SU-DHL-6 (cell line): ENCODE results near the gene OPHN1.
"Not testable (repeated sequence)": the region's sequence is repeated elsewhere in the genome, so short reads cannot be mapped to it uniquely, and the experiment has no call there.

Experiments used
- EZH2phosphoT487 ChIP-seq: fragments of 200-600 bp; sonication (generic), shearing (Covaris generic); conservative IDR thresholded peaks from 2 replicates; pipeline ENCODE4 v1.6.1; 2018; ENCODE audit warnings: mild to moderate bottlenecking, antibody characterized with exemption, low read length, moderate library complexity, mixed read lengths
- TF ChIP-seq, protein P1 (sequence below): fragments of 200-600 bp; sonication (generic); IDR thresholded peaks from one replicate; pipeline ENCODE4 v1.5.1; 2017; ENCODE audit warnings: antibody characterized with exemption, mild to moderate bottlenecking, low read length, moderate library complexity; ENCODE audit not compliant: insufficient read depth, poor library complexity, severe bottlenecking

- TF ChIP-seq, protein P1, sequence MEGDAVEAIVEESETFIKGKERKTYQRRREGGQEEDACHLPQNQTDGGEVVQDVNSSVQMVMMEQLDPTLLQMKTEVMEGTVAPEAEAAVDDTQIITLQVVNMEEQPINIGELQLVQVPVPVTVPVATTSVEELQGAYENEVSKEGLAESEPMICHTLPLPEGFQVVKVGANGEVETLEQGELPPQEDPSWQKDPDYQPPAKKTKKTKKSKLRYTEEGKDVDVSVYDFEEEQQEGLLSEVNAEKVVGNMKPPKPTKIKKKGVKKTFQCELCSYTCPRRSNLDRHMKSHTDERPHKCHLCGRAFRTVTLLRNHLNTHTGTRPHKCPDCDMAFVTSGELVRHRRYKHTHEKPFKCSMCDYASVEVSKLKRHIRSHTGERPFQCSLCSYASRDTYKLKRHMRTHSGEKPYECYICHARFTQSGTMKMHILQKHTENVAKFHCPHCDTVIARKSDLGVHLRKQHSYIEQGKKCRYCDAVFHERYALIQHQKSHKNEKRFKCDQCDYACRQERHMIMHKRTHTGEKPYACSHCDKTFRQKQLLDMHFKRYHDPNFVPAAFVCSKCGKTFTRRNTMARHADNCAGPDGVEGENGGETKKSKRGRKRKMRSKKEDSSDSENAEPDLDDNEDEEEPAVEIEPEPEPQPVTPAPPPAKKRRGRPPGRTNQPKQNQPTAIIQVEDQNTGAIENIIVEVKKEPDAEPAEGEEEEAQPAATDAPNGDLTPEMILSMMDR, result not testable (repeated sequence)
- TF ChIP-seq EZH2phosphoT487, result not testable (repeated sequence)
Observed at GRCh38 chrX:68389419-68389960, 43.8 kb downstream of the OPHN1 start.
